ENCODE data around the gene ANKRD13B.

The ANKRD13B gene

GRCh38 chr17:29610395-29610794 is 17.5 kb downstream of the ANKRD13B start:
- DNase-seq (ENCODE audit: insufficient read length, low spot score) (no peak), FAIRE-seq (no peak)
- TF ChIP-seq POLR2A (IDR thresholded peaks at IDR 0.05; ENCODE audit: low read depth, low read length), result no peak

- no peak for DNase-seq (ENCODE audit: insufficient read length, low spot score)
- TF ChIP-seq POLR2A (IDR thresholded peaks at IDR 0.05; ENCODE audit: low read depth, low read length), result no peak
- no peak for FAIRE-seq
Observed at GRCh38 chr17:29611351-29612093, 18.6 kb downstream of the ANKRD13B start.

DNA sequence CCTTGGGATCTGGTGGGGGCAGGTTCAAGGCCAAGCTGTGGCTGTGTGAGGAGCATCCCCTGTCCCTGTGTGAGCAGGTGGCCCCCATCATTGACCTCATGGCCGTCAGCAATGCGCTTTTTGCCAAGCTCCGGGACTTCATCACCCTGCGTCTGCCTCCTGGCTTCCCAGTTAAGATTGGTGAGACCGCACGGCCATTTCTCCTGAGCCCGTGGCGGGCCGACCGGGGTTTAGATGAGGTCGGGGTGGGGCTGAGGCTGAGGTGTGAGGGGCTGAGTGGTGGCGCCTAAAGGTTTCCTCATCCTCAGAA is 19.1 kb downstream of the ANKRD13B start:
- no peak for FAIRE-seq

DNA sequence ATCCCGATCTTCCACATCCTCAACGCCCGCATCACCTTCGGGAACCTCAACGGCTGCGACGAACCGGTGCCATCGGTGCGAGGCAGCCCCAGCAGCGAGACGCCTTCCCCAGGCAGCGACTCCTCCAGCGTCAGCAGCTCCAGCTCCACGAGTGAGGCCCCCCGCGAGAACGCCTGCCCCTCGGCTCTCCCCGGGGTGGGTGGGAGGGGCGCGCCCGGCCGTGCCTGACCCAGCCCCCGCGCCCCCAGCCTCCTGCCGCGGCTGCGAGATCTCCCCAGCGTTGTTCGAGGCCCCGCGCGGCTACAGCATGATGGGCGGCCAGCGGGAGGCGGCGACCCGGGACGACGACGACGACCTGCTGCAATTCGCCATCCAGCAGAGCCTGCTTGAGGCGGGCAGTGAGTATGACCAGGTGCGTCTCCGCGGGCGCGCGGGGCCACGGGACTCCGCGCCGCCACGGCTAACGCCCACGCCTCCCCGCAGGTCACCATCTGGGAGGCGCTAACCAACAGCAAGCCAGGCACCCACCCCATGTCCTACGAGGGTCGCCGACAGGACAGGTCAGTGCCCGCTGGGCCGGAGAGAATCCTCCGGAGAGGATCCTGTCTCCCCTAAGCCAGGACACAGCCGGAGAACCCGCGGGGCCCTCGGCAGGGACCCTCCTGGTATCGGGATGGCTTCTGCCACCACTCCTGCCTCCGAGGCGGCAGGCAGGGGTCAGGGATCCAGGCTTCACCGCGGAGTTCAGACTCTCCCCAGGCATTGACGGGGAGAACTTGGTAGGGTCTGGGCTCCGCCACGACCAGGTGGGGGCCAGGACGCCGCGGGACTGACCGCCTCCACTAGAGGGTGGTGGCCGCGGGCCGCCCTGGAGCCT is 19.7 kb downstream of the ANKRD13B start:
- no peak for FAIRE-seq

More for the DNA sequence above, 19.1 kb downstream of the ANKRD13B start:
- DNase-seq (ENCODE audit: insufficient read length, low spot score), result no peak
- TF ChIP-seq POLR2A (IDR thresholded peaks at IDR 0.05; ENCODE audit: low read depth, low read length), result no peak

DNA sequence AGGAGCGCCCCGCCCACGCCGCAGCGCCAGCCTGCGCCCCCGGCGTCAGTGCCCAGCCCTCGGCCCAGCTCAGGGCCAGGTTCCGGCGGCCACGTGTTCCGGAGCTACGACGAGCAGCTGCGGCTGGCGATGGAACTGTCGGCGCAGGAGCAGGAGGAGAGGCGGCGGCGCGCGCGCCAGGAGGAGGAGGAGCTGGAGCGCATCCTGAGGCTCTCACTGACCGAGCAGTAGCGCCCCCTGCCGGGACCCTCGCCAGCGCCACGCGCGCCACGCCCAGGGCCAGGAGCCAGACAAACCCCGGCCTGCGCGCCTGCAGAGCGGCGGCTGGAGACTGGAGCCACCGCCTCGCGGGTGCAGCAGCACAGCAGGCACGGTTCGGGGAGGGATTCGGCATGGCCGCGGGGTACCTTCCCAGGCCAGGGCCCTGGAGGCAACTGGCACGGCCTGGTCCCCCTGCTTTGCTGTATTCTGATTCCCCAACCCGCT is 20.5 kb downstream of the ANKRD13B start:
- no peak for DNase-seq (ENCODE audit: insufficient read length, low spot score)
- no peak for TF ChIP-seq POLR2A (IDR thresholded peaks at IDR 0.05; ENCODE audit: low read depth, low read length)

More for the DNA sequence above, 19.7 kb downstream of the ANKRD13B start:
- no peak for DNase-seq (ENCODE audit: insufficient read length, low spot score)
- TF ChIP-seq POLR2A (IDR thresholded peaks at IDR 0.05; ENCODE audit: low read depth, low read length), result no peak

GRCh38 chr17:29613856-29614255 is 20.9 kb downstream of the ANKRD13B start:
- no peak for FAIRE-seq
- DNase-seq (ENCODE audit: insufficient read length, low spot score), result no peak
- TF ChIP-seq POLR2A (IDR thresholded peaks at IDR 0.05; ENCODE audit: low read depth, low read length), result no peak

More for the DNA sequence above, 20.5 kb downstream of the ANKRD13B start:
- FAIRE-seq, result no peak

GRCh38 chr17:29614349-29615047 is 21.6 kb downstream of the ANKRD13B start:
- TF ChIP-seq POLR2A (IDR thresholded peaks at IDR 0.05; ENCODE audit: low read depth, low read length), result no peak
- DNase-seq (ENCODE audit: insufficient read length, low spot score) (no peak), FAIRE-seq (no peak)

GRCh38 chr17:29615048-29615385 is 22.1 kb downstream of the ANKRD13B start:
- TF ChIP-seq POLR2A (IDR thresholded peaks at IDR 0.05; ENCODE audit: low read depth, low read length), result no peak
- no peak for DNase-seq (ENCODE audit: insufficient read length, low spot score)
- FAIRE-seq, result no peak

DNA sequence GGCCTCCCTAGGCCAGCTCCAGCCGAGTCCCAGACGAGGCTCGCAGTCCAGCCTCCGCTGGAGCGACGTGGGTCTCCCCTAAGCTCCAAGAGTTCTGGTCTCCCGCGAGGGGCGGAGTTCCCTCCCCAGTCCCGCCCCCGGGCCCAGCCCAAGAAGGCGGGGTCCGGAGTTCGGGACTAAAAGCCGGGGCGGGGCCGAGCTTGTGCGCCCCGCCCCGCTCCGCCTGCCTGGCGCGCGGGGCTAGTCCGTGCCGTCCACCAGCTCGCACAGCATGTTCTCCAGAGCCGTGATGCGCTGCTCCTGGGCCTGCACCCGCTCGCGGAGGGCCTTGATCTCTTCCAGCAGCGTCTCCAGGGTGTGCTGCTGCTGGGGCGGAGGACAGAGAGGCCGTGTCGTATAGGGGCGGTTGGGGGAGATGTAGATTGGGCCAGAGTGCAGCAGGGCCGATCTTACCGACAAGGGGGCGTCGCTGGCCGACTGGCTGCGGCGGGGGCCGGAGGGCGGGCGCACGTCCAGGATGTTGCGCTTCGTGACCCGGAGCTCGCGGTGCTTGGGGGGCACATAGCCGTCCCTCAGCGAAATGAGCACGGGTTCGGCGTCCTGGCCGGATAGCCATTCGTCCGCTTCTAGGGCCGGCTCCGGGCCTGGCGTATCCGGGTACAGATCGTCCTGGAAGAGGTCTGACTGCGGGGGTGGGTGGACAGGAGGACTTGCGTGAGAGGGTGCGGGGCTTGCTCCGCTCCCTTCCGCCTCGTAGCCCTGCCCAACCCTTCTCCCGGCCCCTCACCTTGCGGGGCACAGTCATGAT is 22.8 kb downstream of the ANKRD13B start:
- DNase-seq (ENCODE audit: insufficient read length, low spot score) (no peak), FAIRE-seq (no peak)
- no peak for TF ChIP-seq POLR2A (IDR thresholded peaks at IDR 0.05; ENCODE audit: low read depth, low read length)

GRCh38 chr17:29616300-29617048 is 23.5 kb downstream of the ANKRD13B start:
- DNase-seq (ENCODE audit: insufficient read length, low spot score) (no peak), FAIRE-seq (no peak)
- TF ChIP-seq POLR2A (IDR thresholded peaks at IDR 0.05; ENCODE audit: low read depth, low read length), result no peak

DNA sequence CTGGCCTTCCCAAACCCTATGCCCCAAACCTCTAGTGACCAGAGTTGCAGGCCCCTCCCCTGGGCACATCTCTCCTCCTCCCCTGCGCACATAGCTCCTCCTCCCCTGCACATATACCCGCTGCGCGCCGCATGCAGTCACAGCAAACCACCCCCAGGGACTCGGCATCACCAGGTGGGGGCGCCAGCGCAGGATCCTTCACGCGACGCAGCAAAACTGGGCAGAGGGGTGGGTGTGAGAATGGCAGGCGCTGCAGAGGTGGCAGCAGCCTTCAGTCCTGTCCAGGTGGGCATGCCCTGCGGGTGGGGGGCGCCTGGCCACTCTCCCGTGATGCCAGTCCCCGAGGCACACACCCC is 24.2 kb downstream of the ANKRD13B start:
- DNase-seq (ENCODE audit: insufficient read length, low spot score) (no peak), FAIRE-seq (no peak)
- TF ChIP-seq POLR2A (IDR thresholded peaks at IDR 0.05; ENCODE audit: low read depth, low read length), result no peak

- DNase-seq (ENCODE audit: insufficient read length, low spot score) (no peak), FAIRE-seq (no peak)
- TF ChIP-seq POLR2A (IDR thresholded peaks at IDR 0.05; ENCODE audit: low read depth, low read length), result no peak
Observed at GRCh38 chr17:29617481-29618271, 24.7 kb downstream of the ANKRD13B start.
